LNCaP clone FGC (cell line): ENCODE data around the gene ALG10.

Experiments
- DNase-seq: peaks from one replicate; pipeline ENCODE4 v3.0.0-alpha.2; 2011; ENCODE audit warnings: low read depth
- H3K4me3 ChIP-seq: 2 replicates; pipeline ENCODE4 v1.5.1; 2011; ENCODE audit warnings: mild to moderate bottlenecking, low read depth, low read length, control low read depth
- TF ChIP-seq, protein P1 (sequence below): IDR thresholded peaks from 2 replicates; pipeline ENCODE4 v1.5.1; 2012; ENCODE audit warnings: mild to moderate bottlenecking; ENCODE audit not compliant: control insufficient read depth, insufficient read depth; ENCODE audit errors: extremely low read depth

The ALG10 gene

DNA sequence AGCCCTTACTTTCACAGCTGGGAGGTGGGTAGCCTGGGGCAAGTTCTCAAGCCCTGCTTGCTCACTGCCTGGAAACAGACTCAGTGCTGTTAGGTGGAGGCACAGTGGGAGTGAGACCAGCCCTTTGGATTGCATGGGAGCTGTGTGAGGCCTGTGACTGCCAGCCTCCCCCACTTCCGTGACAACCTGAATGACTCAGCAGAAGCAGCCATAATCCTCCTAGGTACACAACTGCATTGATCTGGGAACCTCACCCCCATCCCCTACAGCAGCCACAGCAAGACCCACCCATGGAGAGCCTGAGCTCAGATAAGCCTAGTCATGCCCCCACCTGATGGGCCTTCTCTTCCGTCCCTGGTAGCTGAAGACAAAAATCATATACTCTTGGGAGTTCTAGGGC, 26.4 kb downstream of the ALG10 start:
- no peak overlapping the region for H3K4me3 ChIP-seq
- TF ChIP-seq, protein P1, sequence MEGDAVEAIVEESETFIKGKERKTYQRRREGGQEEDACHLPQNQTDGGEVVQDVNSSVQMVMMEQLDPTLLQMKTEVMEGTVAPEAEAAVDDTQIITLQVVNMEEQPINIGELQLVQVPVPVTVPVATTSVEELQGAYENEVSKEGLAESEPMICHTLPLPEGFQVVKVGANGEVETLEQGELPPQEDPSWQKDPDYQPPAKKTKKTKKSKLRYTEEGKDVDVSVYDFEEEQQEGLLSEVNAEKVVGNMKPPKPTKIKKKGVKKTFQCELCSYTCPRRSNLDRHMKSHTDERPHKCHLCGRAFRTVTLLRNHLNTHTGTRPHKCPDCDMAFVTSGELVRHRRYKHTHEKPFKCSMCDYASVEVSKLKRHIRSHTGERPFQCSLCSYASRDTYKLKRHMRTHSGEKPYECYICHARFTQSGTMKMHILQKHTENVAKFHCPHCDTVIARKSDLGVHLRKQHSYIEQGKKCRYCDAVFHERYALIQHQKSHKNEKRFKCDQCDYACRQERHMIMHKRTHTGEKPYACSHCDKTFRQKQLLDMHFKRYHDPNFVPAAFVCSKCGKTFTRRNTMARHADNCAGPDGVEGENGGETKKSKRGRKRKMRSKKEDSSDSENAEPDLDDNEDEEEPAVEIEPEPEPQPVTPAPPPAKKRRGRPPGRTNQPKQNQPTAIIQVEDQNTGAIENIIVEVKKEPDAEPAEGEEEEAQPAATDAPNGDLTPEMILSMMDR, result no peak
- no peak for DNase-seq

DNA sequence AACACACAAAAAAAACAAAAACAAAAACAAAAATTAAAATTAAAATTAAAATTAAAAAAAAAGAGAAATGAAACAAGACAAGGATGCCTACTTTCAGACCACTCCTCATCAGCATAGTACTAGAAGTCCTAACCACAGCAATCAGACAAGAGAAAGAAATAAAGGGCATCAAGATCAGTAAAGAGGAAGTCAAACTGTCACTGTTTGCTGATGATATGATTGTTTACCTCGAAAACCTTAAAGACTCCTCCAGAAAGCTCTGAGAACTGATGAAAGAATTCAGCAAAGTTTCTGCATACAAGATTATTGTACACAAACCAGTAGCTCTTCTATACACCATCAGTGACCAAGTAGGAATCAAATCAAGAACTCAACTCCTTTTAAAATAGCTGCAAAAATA, 29.2 kb downstream of the ALG10 start:
- H3K4me3 ChIP-seq, result no peak overlapping the region
- DNase-seq, result no peak
- TF ChIP-seq, protein P1, result no peak

DNA sequence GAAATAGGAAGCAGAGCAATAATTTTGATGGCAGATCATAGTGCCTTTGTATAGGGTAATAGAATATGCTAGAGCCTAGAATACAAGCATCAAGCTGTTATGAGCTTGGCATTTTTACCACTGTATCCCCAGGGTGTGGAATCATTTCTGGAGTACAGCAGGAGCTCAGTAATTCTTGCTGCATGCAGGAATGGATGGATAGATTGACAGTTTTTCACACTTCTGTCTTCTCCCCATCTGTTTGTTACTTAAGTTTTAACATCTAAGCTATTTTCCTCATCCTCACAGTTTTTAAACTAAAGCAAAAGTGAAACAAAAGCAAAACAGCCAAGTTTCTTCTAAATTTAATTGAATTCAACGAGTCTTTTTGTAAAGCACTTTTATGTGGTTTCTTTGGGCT, 32.6 kb downstream of the ALG10 start:
- no peak overlapping the region for H3K4me3 ChIP-seq
- no peak for DNase-seq
- TF ChIP-seq, protein P1, result no peak
